Measurements from ENCODE around the gene PARK7. TPM values are rescaled to one million over a fixed set of nuclear protein-coding genes. Genes with fewer than 3 reads are reported as not detected.
A peak's percentile ranks its signal among the peaks of the same experiment; 100 is the strongest.

PARK7 gene
- total RNA-seq, 2 donors from 2014 or later = 304 to 378 TPM

DNA sequence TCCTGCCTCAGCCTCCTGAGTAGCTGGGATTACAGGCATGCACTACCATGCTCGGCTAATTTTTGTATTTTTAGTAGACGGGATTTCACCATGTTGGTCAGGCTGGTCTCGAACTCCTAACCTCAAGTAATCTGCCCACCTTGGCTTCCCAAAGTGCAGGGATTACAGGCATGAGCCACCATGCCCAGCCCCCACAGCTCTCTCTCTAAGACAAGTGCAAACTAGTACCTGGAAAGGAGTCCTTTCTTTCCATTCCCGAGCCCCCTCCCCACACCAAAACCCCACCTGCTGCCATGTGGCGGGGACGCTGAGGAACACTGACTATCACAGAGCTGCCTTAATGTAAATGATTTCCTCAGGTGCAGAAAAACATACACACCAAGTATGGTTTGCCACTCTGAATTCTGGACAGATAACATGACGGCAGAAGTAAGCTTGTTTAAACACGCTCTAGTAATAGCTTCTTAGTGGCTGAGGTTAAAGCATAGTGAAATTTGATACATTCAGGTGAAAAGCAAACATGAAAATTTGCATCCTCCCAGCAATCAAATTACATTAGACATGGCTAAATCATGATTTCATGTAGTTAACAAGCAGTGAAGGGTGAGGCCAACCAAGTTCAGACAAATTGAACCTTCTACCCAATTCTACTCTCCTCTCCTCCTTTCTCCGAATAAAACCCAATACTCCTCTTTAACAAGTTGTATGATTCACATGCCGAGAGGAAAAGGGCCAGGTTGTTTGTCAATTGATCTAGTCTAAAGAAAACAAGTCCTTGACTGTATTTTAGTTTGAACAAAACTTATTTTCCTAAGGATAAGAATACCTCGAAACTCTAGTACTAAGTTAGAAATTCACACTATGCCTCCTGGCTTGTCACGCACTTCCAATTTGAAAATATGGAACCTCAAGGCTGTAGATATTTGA is 44.8 kb downstream of the PARK7 start:
- peaks cover 44% of the 10 kb centered on the region for H3K4me1 Mint-ChIP-seq

DNA sequence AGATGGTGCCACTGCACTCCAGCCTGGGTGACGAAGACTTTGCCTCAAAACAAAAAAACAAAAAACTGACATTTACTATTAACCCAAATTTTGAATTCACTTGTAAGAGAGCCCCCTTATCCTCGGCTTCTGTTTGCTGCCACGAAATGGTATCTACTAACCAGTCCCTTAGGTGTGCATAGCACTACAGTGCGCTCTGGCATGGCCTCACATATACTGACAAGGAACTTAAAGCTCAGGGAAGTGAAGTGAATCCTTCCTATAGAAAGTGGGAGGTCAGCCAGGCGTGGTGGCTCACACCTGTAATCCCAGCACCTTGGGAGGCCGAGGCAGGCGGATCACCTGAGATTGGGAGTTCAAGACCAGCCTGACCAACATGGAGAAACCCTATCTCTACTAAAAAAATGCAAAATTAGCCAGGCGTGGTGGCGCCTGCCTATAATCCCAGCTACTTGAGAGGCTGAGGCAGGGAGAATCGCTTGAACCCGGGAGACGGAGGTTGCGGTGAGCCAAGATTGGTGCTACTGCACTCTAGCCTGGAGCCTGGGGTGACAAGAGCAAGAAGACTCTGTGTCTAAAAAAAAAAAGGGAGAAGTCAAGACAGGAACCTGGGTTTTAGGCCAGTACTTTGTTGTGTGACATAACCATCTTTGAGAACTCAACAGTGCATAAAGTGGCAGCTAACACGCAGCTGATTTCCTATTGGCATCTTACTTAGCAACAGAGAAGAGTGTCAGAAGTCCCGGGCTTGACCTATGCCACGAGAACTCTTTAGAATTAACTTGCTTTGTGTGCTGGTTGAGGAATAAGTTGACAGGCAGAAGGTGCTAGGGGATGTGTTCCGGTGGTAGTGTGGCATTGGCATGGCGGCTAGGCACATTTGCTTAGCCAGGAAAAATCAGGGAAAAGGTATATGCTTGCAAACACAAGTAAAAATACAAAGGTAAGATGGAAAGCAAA is 47.8 kb downstream of the PARK7 start:
- no peak overlapping the region for H3K27ac ChIP-seq (ENCODE audit: low read depth, low read length)
- TF ChIP-seq, protein P1, sequence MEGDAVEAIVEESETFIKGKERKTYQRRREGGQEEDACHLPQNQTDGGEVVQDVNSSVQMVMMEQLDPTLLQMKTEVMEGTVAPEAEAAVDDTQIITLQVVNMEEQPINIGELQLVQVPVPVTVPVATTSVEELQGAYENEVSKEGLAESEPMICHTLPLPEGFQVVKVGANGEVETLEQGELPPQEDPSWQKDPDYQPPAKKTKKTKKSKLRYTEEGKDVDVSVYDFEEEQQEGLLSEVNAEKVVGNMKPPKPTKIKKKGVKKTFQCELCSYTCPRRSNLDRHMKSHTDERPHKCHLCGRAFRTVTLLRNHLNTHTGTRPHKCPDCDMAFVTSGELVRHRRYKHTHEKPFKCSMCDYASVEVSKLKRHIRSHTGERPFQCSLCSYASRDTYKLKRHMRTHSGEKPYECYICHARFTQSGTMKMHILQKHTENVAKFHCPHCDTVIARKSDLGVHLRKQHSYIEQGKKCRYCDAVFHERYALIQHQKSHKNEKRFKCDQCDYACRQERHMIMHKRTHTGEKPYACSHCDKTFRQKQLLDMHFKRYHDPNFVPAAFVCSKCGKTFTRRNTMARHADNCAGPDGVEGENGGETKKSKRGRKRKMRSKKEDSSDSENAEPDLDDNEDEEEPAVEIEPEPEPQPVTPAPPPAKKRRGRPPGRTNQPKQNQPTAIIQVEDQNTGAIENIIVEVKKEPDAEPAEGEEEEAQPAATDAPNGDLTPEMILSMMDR (conservative IDR thresholded peaks at IDR 0.05) = no peak
- no peak overlapping the region for H3K27ac Mint-ChIP-seq
- H3K9ac ChIP-seq (ENCODE audit: extremely low read depth, low read length, poor library complexity, severe bottlenecking) = no peak overlapping the region
- no peaks in the 10 kb centered on the region for H3K27me3 Mint-ChIP-seq (ENCODE audit: insufficient read depth)
- peaks cover 24% of the 10 kb centered on the region for H3K4me1 Mint-ChIP-seq
- H3K4me3 Mint-ChIP-seq = no peak overlapping the region
- peaks cover 51% of the 10 kb centered on the region for H3K36me3 ChIP-seq (ENCODE audit: control insufficient read depth, insufficient read depth, low read length)
- peaks cover 11% of the 10 kb centered on the region for H3K4me1 ChIP-seq (ENCODE audit: control insufficient read depth, insufficient read depth, low read length)
- H3K4me3 ChIP-seq (ENCODE audit: low read length) = no peak overlapping the region
- H3K36me3 Mint-ChIP-seq (ENCODE audit: low read depth) = peaks cover 46% of the 10 kb centered on the region
- WGBS, 2 experiments (ENCODE audit: insufficient coverage in 1 of 2, insufficient read length in 1 of 2) = 97% methylated on average over 13 to 18 of the region's 18 CpGs
- H3K9me3 ChIP-seq (ENCODE audit: control insufficient read depth, low read length) = no peaks in the 10 kb centered on the region
- H3K27me3 ChIP-seq (ENCODE audit: control insufficient read depth, insufficient read depth, low read length, poor library complexity, severe bottlenecking) = no peaks in the 10 kb centered on the region
- no peak for DNase-seq
- no peaks in the 10 kb centered on the region for H3K9me3 Mint-ChIP-seq

More for the DNA sequence above, 44.8 kb downstream of the PARK7 start:
- Histone ChIP-seq H3K4me1 (ENCODE audit: control insufficient read depth, insufficient read depth, low read length) (peaks cover 16% of the 10 kb centered on the region), H3K27me3 (ENCODE audit: control insufficient read depth, insufficient read depth, low read length, poor library complexity, severe bottlenecking) (no peaks in the 10 kb centered on the region), H3K9me3 (ENCODE audit: control insufficient read depth, low read length) (no peaks in the 10 kb centered on the region), H3K27ac (ENCODE audit: low read depth, low read length) (no peak overlapping the region), H3K9ac (ENCODE audit: extremely low read depth, low read length, poor library complexity, severe bottlenecking) (no peak overlapping the region), H3K4me3 (ENCODE audit: low read length) (no peak overlapping the region), H3K36me3 (ENCODE audit: control insufficient read depth, insufficient read depth, low read length) (peaks cover 21% of the 10 kb centered on the region)
- H3K27me3 Mint-ChIP-seq (ENCODE audit: insufficient read depth) = no peaks in the 10 kb centered on the region
- peaks cover 24% of the 10 kb centered on the region for H3K36me3 Mint-ChIP-seq (ENCODE audit: low read depth)
- 92 to 94% methylated on average over 8 to 12 of the region's 12 CpGs for WGBS, 2 experiments (ENCODE audit: insufficient coverage in 1 of 2, insufficient read length in 1 of 2)
- DNase-seq = no peak
- no peak overlapping the region for H3K4me3 Mint-ChIP-seq
- TF ChIP-seq, protein P1 (conservative IDR thresholded peaks at IDR 0.05) = no peak
- H3K9me3 Mint-ChIP-seq = no peaks in the 10 kb centered on the region
- peak overlapping the region; percentile 85 for H3K27ac Mint-ChIP-seq

DNA sequence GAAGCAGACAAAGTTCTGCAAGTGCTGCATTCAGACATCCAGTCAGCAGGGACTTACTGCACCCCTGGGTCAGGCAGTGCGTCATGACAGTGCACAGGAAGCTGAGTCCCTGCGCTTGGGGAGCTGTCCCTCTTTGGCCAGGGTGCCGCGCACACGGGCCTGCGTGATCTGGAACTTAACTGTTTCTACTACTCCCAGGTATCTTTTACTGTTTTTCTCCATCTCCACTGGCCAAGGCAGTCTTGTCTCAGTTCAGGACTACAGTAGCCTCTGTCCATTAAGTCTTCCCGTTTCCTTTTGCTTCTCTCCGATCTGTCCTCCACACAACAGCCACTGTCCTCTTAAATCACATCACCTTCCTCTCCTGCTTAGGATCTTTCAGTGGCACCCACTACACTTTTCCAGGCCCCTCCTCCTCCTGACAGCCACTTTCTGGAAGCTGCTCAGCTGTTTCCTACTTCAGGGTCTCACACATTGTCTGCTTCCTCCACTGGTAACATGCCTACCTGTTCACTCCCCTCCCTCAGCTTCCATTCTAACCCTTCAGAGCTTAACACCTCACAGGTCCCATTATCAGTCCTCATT is 48.7 kb downstream of the PARK7 start:
- Histone ChIP-seq H3K9me3 (ENCODE audit: control insufficient read depth, low read length) (no peaks in the 10 kb centered on the region), H3K9ac (ENCODE audit: extremely low read depth, low read length, poor library complexity, severe bottlenecking) (no peak overlapping the region), H3K27ac (ENCODE audit: low read depth, low read length) (no peak overlapping the region), H3K4me1 (ENCODE audit: control insufficient read depth, insufficient read depth, low read length) (peaks cover 4% of the 10 kb centered on the region), H3K36me3 (ENCODE audit: control insufficient read depth, insufficient read depth, low read length) (peaks cover 56% of the 10 kb centered on the region), H3K4me3 (ENCODE audit: low read length) (no peak overlapping the region), H3K27me3 (ENCODE audit: control insufficient read depth, insufficient read depth, low read length, poor library complexity, severe bottlenecking) (no peaks in the 10 kb centered on the region)
- peak overlapping the region; percentile 7 for H3K27ac Mint-ChIP-seq
- no peaks in the 10 kb centered on the region for H3K9me3 Mint-ChIP-seq
- TF ChIP-seq, protein P1 (conservative IDR thresholded peaks at IDR 0.05) = no peak
- 92 to 96% methylated on average over 8 of the region's 8 CpGs for WGBS, 2 experiments (ENCODE audit: insufficient coverage in 1 of 2, insufficient read length in 1 of 2)
- no peak overlapping the region for H3K4me3 Mint-ChIP-seq
- H3K4me1 Mint-ChIP-seq = peaks cover 18% of the 10 kb centered on the region
- H3K27me3 Mint-ChIP-seq (ENCODE audit: insufficient read depth) = no peaks in the 10 kb centered on the region
- no peak for DNase-seq
- peaks cover 51% of the 10 kb centered on the region for H3K36me3 Mint-ChIP-seq (ENCODE audit: low read depth)

Data from endodermal cell (in vitro differentiated cells).